GM19043 (cell line): Measurements from ENCODE around the gene RBPMS2.

Experiments
- ATAC-seq: cut with Tn5 transposase; IDR thresholded peaks from one replicate; pipeline ENCODE4 v1.9.1; 2021; ENCODE audit warnings: low read depth; ENCODE audit not compliant: unreplicated experiment

Gene RBPMS2

GRCh38 chr15:64732156-64732860 lies 43.1 kb downstream of the RBPMS2 start:
- no peak for ATAC-seq

DNA sequence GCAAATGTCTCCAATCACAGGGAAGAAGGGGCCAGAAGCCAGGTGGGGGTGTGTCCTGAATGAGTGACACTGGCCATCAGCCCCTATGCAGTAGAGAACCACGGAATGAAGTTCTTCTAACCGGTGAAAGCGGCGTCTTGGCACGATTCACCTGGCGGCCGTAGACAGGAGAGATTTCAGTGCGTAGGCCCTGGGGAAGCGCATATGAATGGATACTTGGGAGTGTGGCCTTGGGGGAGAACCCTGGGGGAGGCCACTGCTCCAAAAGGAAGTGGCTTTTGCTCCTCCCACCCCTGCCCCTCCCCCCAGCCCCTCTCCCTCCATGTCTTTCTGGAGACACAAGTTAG lies 43.6 kb downstream of the RBPMS2 start:
- ATAC-seq: no peak

DNA sequence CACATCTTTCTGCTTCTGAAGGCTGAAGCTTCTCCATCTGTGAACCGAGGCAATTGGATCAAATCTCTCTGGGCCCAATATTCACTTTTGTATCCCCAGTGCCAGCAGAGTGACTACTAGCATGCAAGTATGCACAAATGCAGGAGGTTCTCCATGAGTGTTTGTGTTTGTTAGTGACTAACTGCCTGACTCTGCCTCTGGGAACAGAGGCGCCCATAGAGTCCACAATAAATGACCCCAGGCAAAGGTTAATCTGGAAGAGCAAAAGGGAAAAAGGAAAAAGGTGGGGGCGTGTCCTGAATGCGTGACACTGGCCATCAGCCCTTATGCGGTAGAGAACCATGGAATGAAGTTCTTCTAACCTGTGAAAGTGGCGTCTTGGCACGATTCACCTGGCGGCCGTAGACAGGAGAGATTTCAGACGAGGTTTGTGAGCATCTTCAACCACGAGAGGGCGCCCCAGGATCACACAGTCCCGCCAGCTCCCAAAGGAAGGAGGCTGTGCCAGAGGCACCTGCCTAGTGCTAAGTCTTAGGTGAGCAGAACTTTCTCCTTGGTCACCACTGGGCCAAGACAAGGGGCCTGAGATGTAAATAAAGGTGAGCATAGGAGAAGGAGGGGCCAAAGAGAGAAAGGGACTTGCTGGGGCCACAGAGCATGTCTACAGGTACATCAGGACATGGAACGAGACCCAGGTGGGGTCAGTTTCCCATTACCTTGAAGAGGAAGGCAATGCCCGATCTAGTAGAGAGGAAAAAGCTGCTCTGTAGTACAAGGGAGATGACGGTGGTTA lies 44.2 kb downstream of the RBPMS2 start:
- ATAC-seq: no peak

DNA sequence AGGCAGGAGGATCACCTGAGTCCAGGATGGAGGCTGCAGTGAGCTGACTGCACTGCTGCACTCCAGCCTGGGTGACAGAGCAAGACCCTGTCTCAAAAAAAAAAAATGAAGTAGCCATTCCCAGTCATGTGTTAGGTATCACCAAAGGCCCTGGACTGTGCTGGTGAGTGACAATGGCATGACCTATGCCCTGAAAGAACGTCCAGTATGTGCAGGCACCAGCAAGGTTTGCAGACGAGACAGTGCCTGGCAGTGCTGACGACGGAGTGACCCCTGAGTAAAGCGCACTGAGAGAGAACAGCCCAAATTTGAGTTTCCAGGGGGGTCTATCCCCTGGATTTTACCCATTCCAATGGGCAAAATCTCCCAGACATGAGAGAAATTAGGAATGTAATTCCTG lies 45.2 kb downstream of the RBPMS2 start:
- ATAC-seq: no peak

DNA sequence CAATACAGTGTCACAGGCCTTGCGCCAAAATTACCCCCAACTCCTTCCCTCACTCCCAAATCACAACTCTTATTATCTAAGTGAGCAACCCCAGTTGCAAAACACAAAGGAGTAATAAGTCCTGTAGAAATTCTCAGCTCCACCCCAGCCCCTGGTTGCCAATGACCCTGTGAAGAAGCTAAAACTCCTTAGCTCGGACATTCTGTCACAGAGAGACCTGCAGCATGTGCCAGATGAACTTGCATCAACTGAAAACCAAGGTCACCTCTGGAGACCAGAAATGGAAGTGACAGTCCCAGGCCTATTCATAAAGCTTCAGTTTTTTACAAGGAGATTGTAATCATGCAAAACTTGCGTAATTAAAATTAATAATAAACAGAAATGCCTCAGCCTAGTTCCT lies 55.2 kb downstream of the RBPMS2 start:
- ATAC-seq: no peak

DNA sequence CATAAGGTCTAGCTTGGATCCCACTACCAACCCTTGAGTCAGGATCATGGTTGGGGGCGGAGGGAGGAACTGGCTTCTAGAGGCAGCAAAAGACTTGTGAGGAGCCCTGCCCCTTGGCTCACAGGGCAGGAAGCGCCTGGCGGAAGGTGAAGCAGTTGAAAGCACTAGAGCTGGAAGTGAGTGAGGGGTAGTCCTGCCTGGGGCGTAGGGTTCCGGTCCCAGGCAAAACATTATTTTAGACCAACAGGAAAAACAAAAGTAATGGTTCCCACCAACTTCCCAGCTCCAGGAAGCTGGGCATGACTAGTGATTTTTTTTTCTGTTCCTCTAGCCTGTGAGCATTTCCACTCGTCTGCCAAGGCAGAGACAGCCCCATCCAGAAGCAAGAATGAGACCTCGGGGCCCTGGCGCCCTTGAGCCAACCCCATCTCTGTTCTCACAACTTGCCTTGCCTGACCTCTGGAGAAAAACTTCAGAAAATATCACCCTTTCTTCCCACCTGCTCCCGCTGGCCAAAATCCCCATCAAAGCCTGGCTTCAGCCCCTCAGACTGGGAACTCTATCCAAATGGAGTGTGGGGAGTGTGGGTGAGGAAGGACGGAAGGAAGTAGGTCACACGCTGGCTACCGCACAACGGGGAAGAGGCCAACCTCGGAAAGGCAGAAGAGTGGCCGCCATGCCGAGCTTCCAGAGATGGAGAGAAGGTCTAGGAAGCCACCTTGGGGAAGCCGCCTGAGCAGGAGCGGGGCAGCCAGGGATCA lies 57.5 kb downstream of the RBPMS2 start:
- ATAC-seq: no peak

DNA sequence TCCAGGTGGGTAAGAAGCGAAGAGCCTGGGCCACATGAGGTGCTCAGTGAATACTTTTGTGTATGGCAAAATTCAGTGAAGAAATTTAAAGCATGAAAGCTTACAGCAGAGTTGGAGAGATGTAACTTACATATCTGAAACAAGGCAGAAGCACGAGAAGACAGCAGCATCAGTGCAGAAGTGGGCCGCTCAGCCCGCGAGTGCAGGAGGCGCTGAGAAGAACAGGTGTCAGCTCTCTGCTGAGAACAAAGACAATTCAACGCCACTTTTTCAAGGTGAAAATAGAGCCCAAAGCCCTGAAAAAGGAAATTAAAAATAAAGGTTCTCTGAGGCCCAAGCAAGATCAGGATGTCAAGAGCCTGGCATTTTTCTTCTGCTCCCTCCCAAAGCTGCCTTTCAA lies 58.3 kb downstream of the RBPMS2 start:
- no peak for ATAC-seq

- no peak for ATAC-seq
Observed at GRCh38 chr15:64716452-64716851, 58.9 kb downstream of the RBPMS2 start.

DNA sequence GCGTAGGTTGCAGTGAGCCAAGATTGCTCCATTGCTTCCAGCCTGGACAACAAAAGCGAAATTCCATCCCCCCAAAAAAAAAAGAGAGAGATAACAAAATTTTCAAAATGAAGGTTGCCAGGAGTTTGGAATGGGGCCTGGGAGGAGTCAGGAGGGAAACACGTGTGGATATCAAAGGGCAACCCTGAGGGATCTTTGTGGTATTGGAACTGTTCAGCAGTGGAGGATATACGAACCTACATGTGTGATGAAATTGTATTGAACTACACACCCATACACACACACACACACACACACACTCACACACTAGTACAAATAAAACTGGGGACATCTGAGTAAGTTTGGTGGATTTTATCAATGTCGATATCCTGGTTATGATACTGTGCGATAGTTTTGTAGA lies 61.8 kb downstream of the RBPMS2 start:
- no peak for ATAC-seq

DNA sequence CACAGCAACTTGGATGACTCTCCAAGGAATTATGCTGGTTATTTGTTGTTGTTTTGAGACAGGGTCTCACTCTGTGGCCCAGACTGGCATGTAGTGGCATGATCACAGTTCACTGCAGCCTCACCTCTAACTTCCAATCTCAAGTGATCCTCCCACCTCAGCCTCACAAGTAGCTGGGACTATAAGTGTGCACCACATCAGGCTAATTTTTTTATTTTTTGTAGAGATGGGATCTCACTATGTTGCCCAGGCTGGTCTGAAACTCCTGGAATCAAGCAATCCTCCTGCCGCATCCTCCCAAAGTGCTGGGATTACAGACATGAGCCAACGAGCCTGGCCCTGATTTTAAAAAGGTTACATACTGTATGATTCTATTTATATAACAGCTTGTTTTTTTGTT lies 63.0 kb downstream of the RBPMS2 start:
- ATAC-seq: no peak

DNA sequence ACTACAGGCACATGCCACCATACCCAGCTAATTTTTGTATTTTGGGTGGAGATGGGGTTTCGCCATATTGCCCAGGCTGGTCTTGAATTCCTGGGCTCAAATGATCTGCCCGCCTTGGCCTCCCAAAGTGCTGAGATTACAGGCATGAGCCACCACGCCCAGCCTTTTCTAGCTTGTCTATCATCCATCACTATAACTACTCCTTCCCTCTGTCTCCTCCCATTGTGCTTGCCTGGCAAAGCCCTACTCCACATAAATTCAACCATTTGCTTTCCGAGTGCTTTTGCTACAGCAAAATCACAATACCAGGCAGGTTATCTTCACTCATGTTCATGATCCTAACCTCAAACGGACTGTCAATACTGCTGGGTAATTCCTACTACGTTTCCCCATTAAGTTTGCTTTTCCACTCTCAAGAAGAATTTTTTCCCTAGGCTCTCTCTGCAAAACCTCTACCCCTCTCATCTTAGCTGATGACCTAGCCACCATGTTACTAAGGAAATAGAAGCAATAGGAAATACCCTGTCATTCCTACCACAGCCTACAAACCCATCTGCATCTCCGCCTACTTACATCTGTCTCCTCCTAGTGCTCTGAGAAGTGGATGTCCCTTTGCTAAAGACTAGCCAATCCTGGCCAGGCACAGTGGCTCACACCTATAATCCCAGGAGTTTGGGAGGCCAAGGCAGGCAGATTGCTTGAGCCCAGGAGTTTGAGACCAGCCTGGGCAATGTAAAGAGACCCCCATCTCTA lies 64.5 kb downstream of the RBPMS2 start:
- ATAC-seq: no peak

GRCh38 chr15:64706011-64706911 lies 69.1 kb downstream of the RBPMS2 start:
- ATAC-seq: no peak

DNA sequence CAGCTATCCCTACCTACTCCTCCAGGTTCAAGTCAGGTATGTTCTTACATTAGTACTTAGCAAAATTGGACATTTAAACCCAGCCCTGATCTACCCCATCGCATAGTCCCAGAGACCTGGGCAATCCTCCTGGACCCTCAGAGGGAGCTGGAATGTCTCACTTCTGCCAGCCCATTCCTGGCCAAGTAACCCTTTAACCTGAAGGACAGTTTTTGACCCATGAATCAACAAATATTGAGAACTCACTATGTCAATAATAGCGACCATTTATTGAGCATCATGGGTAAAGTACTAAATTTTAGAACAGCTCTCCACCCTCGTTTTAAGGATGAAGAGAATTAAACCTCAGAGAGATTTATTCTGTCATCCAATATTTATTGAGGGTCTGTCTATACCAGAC lies 70.4 kb downstream of the RBPMS2 start:
- ATAC-seq: no peak

- no peak for ATAC-seq
Observed at GRCh38 chr15:64703632-64703959, 71.8 kb downstream of the RBPMS2 start.

DNA sequence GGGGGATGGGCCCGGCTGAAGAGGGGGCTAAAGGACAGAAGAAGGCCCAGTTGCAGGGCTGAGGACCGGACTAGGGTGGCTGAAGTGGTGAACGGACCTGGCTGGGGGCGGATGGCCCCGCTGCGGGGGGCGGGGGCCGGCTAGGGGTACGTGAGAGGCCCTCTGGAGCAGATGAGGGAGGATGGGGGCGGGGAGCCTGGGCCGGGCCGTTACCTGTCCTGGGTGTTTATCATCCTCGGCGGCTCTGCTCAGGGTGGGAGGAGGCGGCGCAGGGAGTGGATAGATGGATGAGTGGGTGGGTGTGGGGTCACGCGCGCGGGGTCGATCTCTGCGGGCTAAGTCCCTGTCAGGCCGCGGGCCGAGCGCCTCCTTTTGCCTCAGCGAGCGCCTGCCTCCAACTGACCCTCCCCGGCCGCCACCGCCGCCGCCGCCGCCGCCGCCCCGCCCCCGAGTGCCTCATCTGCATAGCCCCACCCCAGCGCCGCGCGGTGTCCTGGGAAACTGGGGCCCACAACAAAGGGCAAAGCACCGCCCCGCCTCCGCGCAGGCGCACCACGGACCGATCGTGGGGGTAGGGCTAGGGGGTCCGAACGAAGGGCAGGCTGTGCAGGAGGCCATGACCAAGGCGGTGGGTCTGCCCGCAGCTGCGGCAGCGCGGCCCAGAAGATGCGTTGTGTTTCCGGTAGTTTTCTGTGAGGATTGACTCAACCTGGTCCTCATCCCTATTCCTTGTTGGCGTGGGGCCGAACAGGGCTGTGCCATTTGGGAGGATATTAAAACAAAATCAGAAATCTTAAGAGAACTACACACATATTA lies 72.4 kb downstream of the RBPMS2 start:
- peak; percentile 87 for ATAC-seq

DNA sequence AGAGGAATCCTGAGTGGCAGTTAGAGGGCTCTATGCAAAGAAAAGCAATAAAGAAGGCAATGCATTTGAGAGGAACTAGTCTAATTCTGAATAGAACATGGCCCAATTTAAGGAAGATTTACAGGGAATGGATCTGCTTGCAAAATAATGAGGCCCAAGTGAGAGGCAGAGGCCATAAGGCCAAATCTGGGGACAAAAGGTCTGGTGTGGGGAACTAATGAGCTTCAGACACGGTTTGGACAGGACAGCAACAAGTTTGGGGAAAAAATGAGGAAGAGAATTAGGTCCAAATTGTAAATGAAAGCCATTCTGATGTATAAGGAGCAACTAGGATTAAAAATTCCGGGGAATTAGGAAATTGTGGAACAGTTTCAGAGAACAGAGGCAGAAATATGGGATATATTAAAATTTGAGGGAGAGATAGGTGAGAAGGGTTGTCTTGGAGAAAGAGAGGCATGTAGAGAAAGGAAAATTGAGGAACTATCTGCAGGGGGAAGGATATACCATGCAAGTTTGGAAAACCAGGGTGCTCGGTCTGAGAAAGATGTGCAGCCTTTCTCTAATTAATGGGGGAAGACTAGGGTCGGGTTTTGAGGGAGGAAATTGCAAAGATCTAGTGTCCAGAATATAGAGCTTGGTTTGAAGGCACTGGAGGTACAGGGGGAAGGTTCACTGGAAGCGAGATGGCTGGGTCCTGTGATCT lies 73.8 kb downstream of the RBPMS2 start:
- ATAC-seq: no peak

GRCh38 chr15:64701051-64701450 lies 74.3 kb downstream of the RBPMS2 start:
- ATAC-seq: no peak

DNA sequence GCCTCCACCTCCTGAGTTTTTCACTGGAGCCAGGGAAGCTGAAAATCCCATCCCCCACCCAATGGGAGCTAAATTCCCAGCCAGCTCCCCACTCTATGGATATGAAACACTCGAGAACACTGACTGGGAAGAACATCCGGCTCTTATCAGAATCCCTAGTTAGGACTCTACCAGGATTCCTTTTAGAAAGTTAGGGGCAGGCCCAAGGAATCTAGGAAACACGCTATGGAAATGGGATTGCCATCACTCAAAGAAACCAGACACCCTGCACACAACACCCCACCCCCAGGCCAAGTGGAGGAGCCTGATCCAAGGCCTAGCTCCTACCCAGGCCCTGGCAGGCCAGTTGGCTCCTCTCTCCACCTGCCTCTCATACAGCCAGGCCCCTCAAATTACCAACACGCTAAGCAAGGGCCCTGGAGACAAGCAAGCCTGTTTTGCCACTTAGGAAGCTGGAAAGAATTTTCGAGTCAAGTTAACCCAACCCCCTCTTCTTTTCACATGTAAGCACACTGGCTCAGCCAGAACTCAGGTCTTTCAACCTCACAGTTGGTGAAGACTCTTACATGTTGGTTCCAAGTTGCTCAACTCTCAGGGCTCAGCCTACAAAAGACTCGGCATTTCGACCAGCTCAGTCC lies 75.5 kb downstream of the RBPMS2 start:
- ATAC-seq: no peak
